SIG-M5 treated with dmso at 0.1 percent for 504 hours (cell line): ENCODE measurements around the gene CTNNA3.
"Not testable (repeated sequence)": the region's sequence is repeated elsewhere in the genome, so short reads cannot be mapped to it uniquely, and the experiment has no call there.

Experiments used
- DNase-seq: peaks from one replicate; lab custom pipeline; 2025; ENCODE audit not compliant: unreplicated experiment; lab: John Stamatoyannopoulos, UW

CTNNA3 gene

DNA sequence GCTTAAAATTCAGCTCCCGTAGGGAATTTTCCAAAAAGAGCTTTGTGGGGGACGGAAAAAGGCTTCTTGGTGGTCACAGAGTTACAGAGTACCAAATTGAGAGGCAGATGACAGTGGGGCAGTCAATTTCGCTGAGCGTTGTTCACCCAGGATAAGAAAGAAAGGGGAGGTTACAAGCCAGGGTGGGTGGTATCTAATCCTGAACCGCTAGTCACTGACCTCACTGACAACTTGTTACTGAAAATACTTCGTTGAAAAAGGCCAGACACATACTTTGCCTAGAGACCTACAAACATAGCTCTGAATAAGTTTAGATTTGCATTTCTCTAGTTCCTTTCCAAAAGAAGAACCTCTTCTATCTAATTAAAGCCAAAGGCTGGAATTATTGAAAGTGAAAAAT lies at the start of gene CTNNA3:
Gene CTNNA3, minus strand, starts transcription at position 167 of the 400 bp plus-strand sequence.
- DNase-seq = no peak

- no peak for DNase-seq
Measured at GRCh38 chr10:67735430-67735829, 39.4 kb upstream of the CTNNA3 start.

DNA sequence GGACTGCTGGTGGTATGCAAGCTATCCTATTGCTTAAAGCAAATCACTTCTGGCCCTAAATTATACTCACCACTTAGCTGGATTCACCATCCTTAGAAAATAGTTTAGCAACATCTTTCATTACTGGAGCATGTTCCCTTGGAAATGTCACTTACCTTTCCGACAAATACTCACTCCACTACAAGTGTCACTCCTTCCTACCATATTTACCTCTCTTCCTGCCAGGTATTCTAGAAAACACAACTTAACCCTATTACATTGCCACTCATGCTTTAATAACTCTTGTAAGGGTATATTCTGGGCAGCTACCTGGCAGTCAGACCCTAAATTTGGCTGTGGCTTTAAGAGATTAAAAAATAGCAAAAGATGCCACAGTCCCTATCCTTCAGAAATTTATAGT lies 37.5 kb upstream of the CTNNA3 start:
- DNase-seq = no peak

DNA sequence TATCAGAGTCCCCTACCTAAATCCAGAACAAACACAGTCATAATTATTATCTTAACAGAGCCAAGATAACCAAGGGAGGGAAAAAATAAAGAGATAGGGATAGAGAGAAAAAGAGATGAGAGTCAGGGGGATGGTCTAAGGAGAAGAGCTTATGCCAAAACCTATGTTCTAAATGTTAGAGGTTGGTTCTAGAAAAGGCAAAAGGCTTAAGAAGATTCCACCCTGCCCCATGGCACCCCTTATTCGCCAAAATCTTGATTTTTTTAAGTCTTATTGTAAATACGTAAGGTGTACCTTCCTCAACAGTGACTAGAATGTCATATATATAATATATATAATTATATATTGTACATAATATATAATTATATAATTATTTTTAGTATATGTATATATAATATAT lies 29.6 kb upstream of the CTNNA3 start:
- no peak for DNase-seq

DNA sequence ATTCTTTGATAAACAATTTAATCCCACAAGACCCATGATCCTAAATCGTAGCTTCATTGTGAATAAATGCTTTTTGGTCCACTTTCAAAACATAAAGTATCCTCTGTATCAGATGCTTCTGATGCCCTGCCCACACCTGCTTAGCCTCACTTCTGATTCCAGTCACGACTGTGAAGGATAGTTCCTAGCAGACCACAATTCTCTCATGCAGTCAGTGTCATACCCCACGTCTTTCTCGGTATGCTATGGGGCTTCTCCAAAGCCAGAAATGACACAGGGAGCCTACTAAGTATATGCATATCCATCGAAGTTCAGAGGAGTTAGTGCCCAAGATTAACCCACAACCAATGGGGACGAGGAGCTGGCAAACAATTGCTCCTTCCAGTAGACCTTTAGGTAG lies 27.6 kb upstream of the CTNNA3 start:
- DNase-seq = no peak

DNA sequence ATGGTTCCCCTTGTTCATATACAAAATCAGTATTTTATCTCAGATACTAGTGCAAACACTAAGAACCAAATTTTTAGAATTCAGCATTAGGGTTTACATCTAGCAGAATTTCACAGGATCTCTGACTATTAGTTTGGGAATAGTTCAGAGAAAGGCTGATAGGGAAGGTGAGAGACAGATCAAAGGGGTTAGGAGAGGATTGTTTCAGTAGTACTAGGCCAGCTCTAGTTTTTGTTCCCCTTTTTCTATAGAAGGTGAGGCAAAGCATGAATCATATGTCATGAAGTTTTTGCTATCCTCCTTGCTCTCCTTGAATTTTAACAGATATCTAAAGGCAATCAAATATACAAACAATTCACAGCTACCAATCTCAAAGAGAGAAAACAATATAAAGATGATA lies 26.1 kb upstream of the CTNNA3 start:
- no peak for DNase-seq

DNA sequence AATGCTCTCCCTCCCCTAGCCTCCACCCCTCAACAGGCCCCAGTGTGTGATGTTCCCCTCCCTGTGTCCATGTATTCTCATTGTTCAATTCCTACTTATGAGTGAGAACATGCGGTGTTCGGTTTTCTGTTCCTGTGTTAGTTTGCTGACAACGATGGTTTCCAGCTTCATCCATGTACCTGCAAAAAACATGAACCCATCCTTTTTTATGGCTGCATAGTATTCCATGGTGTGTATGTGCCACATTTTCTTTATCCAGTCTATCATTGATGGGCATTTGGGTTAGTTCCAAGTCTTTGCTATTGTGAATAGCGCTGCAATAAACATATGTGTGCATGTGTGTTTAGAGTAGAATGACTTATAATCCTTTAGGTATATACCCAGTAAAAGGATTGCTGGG lies 20.5 kb upstream of the CTNNA3 start:
- not testable (repeated sequence) for DNase-seq

GRCh38 chr10:67705921-67706320 lies 9.9 kb upstream of the CTNNA3 start:
- DNase-seq = no peak

DNA sequence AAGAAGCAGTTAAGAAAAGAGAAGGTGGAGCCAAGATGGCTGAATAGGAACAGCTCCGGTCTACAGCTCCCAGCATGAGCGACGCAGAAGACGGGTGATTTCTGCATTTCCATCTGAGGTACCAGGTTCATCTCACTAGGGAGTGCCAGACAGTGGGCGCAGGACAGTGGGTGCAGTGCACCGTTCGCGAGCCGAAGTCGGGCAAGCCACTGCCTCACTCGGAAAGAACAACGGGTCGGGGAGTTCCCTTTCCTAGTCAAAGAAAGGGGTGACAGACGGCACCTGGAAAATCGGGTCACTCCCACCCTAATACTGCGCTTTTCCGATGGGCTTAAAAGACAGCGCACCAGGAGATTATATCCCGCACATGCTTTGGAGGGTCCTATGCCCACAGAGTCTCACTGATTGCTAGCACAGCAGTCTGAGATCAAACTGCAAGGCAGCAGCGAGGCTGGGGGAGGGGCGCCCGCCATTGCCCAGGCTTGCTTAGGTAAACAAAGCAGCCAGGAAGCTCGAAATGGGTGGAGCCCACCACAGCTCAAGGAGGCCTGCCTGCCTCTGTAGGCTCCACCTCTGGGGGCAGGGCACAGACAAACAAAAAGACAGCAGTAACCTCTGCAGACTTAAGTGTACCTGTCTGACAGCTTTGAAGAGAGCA lies 3.7 kb upstream of the CTNNA3 start:
- DNase-seq = not testable (repeated sequence)

- DNase-seq = no peak
Measured at GRCh38 chr10:67698164-67698563, 2.2 kb upstream of the CTNNA3 start.

DNA sequence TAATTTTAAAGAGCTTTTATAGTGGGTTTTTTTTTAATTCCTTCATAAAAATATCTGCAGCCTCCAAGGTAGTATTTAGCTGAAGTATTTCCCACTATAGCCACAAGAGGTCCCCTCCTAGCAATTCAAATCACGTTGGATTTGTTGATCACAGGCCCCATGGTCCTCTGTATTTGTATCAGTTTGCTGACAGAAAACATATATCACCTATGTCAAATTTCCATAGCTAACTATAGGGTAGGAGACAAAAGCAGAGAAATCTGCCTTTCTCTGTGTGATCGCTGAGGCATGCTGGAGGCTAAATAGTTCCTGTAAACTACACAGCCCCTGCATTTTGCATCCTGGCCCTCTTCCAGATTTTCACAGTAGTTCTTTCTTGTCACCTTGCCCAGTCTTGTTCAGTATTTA lies 1.7 kb upstream of the CTNNA3 start:
- DNase-seq = peak; percentile 19

DNA sequence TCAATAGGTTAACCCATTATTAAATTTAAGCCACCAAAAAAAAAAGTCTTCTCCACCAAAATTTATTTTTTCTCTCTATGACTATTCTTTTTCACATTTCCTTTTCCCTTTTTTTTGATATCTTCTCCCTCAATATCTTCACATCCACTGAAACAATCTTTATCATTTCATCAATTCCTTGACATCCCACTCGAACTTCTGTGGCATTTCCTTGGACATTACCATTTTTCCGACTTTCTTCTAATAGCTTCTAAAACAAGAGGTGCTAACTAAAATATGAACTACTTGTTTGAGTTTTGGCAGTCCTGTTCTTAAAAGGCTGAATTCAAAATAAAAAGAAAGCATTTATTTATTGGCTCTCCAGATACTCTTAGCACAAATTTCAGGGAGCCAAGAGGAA lies 684 bp upstream of the CTNNA3 start:
- DNase-seq = no peak

DNA sequence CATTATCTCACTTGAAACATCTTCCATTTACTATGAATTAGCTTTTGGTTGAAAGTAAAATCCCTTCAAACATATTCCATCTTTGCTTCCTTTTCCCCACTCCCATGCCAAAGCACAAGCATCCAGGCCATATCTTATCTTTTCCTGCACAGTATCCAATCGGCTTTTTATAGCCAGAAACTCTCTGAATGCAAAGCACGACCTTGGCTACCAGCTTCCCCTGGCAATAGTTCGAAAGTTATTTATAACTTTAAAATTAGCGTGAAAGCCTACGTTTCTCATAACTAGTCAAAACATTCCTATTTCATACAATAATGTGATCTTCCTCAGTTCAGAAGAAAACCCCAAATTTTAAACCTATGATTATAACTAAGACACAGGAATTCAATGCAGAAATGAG lies 440 bp downstream of the CTNNA3 start:
- no peak for DNase-seq

GRCh38 chr10:67691861-67692260 lies 4.1 kb downstream of the CTNNA3 start:
- not testable (repeated sequence) for DNase-seq

GRCh38 chr10:67690540-67690939 lies 5.5 kb downstream of the CTNNA3 start:
- not testable (repeated sequence) for DNase-seq

- not testable (repeated sequence) for DNase-seq
Measured at GRCh38 chr10:67684140-67684539, 11.9 kb downstream of the CTNNA3 start.

DNA sequence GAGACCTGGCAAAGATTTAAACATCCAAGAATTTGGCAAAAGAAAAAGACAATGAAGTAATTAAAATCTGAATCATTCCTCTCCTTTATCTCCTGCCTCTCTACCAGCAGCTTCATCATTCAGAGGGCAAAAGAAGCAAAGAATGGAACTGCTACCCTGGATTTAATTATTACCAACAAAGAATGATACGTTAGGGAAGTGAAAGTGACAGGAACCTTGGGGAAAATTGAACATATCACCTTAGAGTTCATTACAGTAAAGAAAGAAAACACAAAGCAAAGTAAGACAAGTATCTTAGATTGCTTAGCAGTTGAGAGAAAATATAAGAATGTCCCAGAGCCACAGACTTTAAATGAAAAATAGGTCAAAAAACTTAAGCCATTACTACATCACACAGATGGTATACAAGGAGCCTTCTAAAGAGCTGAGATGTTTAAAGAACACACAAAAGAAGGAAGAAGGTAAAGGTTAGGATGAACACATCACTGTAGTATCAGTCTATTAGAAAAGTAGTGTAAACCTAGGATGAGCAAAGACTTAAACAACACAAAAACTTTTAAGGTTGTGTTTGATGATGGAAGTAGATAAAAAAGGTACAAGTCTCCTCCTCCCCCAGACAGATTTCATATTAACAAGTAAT lies 17.5 kb downstream of the CTNNA3 start:
- DNase-seq = no peak

- no peak for DNase-seq
Measured at GRCh38 chr10:67676208-67676825, 19.7 kb downstream of the CTNNA3 start.

- no peak for DNase-seq
Measured at GRCh38 chr10:67670401-67670800, 25.6 kb downstream of the CTNNA3 start.

DNA sequence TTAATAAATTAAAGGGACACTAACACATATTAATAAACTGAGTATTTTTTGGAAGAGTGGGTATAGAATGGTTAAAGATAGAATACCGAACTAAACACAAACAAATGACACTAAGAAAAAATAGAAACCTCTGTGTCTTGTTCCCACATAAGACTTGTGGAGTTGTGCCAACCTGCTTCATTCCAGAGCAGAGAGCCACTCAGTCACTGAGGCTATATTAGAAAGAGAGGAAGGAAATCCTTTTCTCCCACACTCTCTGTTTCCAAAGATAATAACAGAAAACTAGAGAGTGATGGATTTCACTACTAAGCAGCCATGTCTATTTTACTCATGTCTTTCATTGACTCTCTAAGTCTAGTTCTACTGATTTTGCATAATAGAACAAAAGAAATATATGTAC lies 26.0 kb downstream of the CTNNA3 start:
- DNase-seq = no peak

DNA sequence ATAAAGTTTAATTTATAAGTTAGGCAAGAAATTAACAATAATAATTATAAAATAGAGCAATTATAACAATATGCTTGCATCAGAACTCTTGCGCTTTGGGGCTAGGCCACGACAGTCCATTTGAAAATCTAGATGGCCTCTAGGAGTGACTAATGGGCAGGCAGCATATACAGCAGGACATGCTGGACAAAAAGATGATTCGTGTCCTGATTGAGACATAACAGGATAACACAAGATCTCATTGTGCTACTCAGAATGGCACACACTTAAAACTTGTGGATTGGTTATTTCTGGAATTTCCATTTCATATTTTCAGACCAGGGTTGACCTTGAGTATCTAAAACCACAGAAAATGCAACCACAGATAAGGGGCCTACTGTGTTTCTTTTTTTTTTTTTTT lies 27.5 kb downstream of the CTNNA3 start:
- DNase-seq = no peak

DNA sequence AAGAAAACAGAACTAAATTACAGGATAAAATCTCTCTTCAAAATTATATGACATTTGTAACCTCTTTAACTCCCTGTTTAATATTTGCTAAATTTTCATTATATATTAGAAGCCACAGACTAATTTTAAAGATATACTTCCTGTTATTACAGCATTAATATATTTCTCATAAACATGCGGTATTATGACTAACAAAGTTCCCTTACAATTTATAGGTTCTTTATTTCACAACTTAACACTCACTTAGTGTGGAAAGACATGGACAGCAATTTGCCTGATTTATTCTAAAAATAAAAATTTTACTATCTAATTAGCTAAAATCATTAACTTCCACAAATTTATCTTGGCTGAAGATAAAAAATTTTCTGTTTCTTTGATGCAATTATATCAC lies 29.0 kb downstream of the CTNNA3 start:
- no peak for DNase-seq
